RWPE1 (cell line): ENCODE measurements around the gene PDZD2.

Source experiments
- CTCF ChIA-PET: fragments of 350-600 bp; sonication (Branson Sonifier 250); formaldehyde crosslinking; extraction: SDS; loops from one replicate; lab custom pipeline; 2021; lab: Yijun Ruan, JAX
- POLR2A ChIA-PET: fragments of 400-600 bp; formaldehyde crosslinking; extraction: SDS; loops from one replicate; lab custom pipeline; 2020; ENCODE audit warnings: antibody characterized with exemption; ENCODE audit not compliant: low non-redundant PET; lab: Yijun Ruan, JAX
- DNase-seq: peaks from one replicate; pipeline ENCODE4 v3.0.0; 2012; ENCODE audit warnings: low spot score
- H3K27ac ChIP-seq: fragments of 450-650 bp; 2 replicates; pipeline ENCODE4 v1.5.1; 2017
- TF ChIP-seq, protein P1 (sequence below): fragments of 450-650 bp; conservative IDR thresholded peaks from 2 replicates; pipeline ENCODE4 v1.5.1; 2017; ENCODE audit warnings: low read depth, mild to moderate bottlenecking

The PDZD2 gene

DNA sequence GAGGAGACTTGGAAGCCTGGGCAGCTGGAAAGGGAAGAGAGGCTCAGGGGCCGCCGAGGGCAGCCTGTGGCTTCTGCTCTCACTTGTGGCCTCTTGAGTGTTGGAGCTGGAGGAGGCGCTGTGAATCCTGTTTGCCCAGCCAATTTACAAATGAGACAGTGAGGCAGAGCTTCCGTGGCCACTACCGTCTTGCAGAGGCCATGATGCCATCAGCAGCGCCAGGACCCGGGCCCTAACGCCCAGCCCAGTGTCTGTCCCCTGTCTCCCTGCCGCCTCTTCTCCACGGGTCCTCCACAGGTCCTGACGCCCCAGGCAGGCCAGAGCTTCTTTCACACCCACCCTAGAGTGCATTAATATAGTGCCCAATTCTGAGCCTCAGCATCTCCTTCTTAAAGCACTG, 362.4 kb downstream of the PDZD2 start:
- ChIA-PET POLR2A (no interaction called here), CTCF (interaction anchor here (0.6 kb wide), 1 partner anchor 12 kb away, joined by 3 read pairs; no protein-coding TSS in a partner anchor)
- peak overlapping the region; percentile 9; the same call in 1 of the 2 replicates for H3K27ac ChIP-seq
- TF ChIP-seq, protein P1, sequence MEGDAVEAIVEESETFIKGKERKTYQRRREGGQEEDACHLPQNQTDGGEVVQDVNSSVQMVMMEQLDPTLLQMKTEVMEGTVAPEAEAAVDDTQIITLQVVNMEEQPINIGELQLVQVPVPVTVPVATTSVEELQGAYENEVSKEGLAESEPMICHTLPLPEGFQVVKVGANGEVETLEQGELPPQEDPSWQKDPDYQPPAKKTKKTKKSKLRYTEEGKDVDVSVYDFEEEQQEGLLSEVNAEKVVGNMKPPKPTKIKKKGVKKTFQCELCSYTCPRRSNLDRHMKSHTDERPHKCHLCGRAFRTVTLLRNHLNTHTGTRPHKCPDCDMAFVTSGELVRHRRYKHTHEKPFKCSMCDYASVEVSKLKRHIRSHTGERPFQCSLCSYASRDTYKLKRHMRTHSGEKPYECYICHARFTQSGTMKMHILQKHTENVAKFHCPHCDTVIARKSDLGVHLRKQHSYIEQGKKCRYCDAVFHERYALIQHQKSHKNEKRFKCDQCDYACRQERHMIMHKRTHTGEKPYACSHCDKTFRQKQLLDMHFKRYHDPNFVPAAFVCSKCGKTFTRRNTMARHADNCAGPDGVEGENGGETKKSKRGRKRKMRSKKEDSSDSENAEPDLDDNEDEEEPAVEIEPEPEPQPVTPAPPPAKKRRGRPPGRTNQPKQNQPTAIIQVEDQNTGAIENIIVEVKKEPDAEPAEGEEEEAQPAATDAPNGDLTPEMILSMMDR = no peak
- DNase-seq = no peak

DNA sequence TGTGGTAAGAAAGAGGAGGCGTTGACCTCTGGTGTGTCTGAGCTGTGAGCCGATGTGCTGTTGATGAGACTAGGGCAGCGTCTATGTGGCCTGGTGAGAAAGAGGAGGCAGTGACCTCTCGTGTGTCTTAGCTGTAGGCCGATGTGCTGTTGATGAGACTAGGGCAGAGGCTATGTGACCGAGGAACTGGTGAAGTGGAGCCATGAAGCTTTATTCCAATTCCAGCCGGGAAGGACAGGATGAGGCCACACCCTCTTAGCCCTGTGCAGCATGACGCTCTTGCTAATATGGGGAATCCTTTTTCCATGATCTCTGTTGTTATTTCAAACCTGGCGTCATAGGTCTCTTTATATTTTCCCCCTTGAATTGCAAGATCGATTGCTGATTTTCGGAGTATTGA, 362.8 kb downstream of the PDZD2 start:
- ChIA-PET POLR2A (no interaction called here), CTCF (no interaction called here)
- DNase-seq = no peak
- peak overlapping the region; percentile 9; the same call in 1 of the 2 replicates for H3K27ac ChIP-seq
- TF ChIP-seq, protein P1 = no peak

DNA sequence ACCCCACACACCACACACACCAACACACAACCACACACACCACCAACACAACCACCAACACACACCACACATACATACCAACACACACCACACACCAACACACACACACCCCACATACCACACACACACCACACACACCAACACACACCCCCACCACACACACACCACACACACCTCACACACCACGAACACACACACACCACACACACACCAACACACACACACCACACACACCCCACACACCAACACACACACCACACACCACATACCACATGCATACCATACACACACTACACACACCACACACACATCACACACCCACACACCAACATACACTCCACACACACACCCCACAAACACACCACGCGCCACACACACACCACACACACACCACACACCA, 363.8 kb downstream of the PDZD2 start:
- DNase-seq = no peak
- ChIA-PET CTCF (no interaction called here), POLR2A (no interaction called here)
- TF ChIP-seq, protein P1 = no peak
- no peak overlapping the region for H3K27ac ChIP-seq

DNA sequence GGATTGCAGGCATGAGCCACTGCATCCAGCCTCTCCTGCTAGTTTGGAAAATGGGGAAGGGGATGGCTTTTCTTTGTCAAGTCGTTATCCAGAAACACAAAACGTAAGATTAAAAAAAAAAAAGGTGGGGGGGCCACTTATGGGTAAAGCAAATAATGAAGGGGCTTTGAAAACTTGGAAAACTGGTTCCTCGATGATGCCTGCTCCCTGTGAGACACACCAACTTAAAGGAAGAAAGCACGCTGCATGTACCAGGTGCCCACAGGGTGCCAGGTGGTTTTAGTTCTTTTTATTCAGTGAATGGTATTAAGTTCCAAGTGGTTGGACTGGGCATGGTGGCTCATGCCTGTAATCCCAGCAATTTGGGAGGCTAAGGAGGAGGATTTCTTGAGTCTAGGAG, 365.1 kb downstream of the PDZD2 start:
- POLR2A ChIA-PET = no interaction called here
- CTCF ChIA-PET = no interaction called here
- TF ChIP-seq, protein P1 = no peak
- DNase-seq = no peak
- no peak overlapping the region for H3K27ac ChIP-seq

DNA sequence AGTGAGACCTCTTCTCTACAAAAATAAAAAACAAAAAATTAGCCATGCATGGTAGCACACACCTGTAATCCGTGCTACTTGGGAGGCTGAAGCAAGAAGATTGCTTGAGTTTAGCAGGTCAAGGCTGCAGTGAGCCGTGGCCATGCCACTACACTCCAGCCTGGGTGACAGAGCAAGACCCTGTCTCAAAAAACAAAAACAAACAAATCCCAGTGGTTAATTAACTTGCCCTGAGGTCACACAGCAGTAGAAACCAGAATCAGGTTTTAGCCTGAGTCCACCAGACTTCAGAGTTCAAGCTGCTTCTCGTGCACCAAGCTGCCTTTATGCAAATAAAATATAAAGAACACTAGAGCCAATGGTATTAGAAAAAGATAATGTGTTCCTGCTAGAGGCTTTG, 365.5 kb downstream of the PDZD2 start:
- no peak for DNase-seq
- ChIA-PET POLR2A (no interaction called here), CTCF (interaction anchor here (1.2 kb wide), 1 partner anchor 11 kb away, joined by 3 read pairs; no protein-coding TSS in a partner anchor)
- TF ChIP-seq, protein P1 = no peak
- no peak overlapping the region for H3K27ac ChIP-seq

DNA sequence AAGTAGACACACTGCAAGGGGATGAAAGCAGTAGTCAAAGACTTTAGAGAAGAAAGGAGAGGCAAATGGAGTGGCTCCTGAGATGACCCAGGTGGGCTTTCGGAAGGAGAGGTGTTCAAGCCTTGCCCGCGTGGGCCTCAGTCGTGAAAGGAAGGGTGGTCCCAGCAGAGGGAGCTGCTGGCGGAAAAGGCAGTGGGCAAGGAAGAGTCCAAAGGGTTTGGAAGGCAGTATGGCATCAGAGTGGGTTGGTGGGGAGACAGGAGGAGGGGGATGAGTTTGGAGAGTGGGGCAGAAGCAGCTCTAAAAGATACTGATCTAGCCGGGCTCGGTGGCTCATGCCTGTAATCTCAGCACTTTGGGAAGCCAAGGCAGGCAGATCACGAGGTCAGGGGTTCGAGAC, 369.8 kb downstream of the PDZD2 start:
- ChIA-PET POLR2A (no interaction called here), CTCF (no interaction called here)
- peak overlapping the region; percentile 27; the same call in 1 of the 2 replicates for H3K27ac ChIP-seq
- TF ChIP-seq, protein P1 = no peak
- DNase-seq = no peak
